Activated naive CD4-positive, alpha-beta T cell treated with Interleukin-2 at 50 U/mL for 16 hours (primary cell): ENCODE data around the gene NDUFB8.
A peak's percentile ranks its signal among the peaks of the same experiment; 100 is the strongest.

ENCODE experiments used
- DNase-seq: peaks from one replicate; pipeline ENCODE4 v3.0.0-alpha.2; 2020

Gene NDUFB8

GRCh38 chr10:100535715-100536353 lies 6.2 kb upstream of the NDUFB8 start, which contains the start of gene HIF1AN:
Gene HIF1AN, plus strand, starts transcription at chr10:100535943. Its CDS starts 16 bp downstream, at chr10:100535959.
- DNase-seq, result peak; percentile 88

- DNase-seq, result no peak
These were observed 5.7 kb upstream of the NDUFB8 start for GRCh38 chr10:100535338-100535714.

GRCh38 chr10:100534726-100535125 lies 5.1 kb upstream of the NDUFB8 start:
- no peak for DNase-seq

GRCh38 chr10:100531761-100532160 lies 2.1 kb upstream of the NDUFB8 start:
- DNase-seq, result no peak

GRCh38 chr10:100528921-100529474 lies 673 bp downstream of the NDUFB8 start:
- no peak for DNase-seq

GRCh38 chr10:100528123-100528886 lies 1.4 kb downstream of the NDUFB8 start:
- no peak for DNase-seq

- no peak for DNase-seq
These were observed 5.0 kb downstream of the NDUFB8 start for GRCh38 chr10:100524638-100525037.

GRCh38 chr10:100524206-100524605 lies 5.5 kb downstream of the NDUFB8 start:
- DNase-seq, result no peak

- DNase-seq, result no peak
These were observed 6.7 kb downstream of the NDUFB8 start for GRCh38 chr10:100522945-100523344.

- no peak for DNase-seq
These were observed 7.4 kb downstream of the NDUFB8 start for GRCh38 chr10:100522107-100522801.

GRCh38 chr10:100520811-100521210 lies 8.9 kb downstream of the NDUFB8 start:
- DNase-seq, result no peak

- no peak for DNase-seq
These were observed 10.2 kb downstream of the NDUFB8 start, which contains the start of gene SEC31B for GRCh38 chr10:100519311-100520051. Gene SEC31B, minus strand, starts transcription at chr10:100519861. Its CDS starts 2,909 bp downstream, at chr10:100516952.

GRCh38 chr10:100518761-100519241 lies 10.9 kb downstream of the NDUFB8 start:
- DNase-seq, result peak; percentile 60

GRCh38 chr10:100516847-100517246 lies 12.8 kb downstream of the NDUFB8 start:
- no peak for DNase-seq

- no peak for DNase-seq
These were observed 14.1 kb downstream of the NDUFB8 start for GRCh38 chr10:100515612-100516011.

- peak; percentile 58 for DNase-seq
These were observed 18.9 kb downstream of the NDUFB8 start for GRCh38 chr10:100510533-100511308.

- peak; percentile 46 for DNase-seq
These were observed 20.3 kb downstream of the NDUFB8 start for GRCh38 chr10:100509241-100509840.

GRCh38 chr10:100508691-100509150 lies 20.9 kb downstream of the NDUFB8 start:
- DNase-seq, result peak; percentile 22

- DNase-seq, result no peak
These were observed 21.4 kb downstream of the NDUFB8 start for GRCh38 chr10:100508266-100508665.

GRCh38 chr10:100507357-100507732 lies 22.3 kb downstream of the NDUFB8 start:
- DNase-seq, result no peak
